GM12878 (cell line): Measurements from ENCODE around the gene MORC4. TPM values are rescaled to one million over a fixed set of nuclear protein-coding genes. Genes with fewer than 3 reads are reported as not detected.

Source experiments
- ATAC-seq: fragments of 200-7000 bp; cut with Tn5 transposase; 3 replicates; pipeline ENCODE4 v1.9.1; 2020; ENCODE audit warnings: mild to moderate bottlenecking, moderate library complexity
- BruUV-seq: library from RNA; stranded (reverse); fragments of 400-500 nt; replicated peaks from 2 replicates; lab custom pipeline; 2021; lab: Mats Ljungman, UMichigan
- CTCF ChIA-PET: fragments of 300-600 bp; sonication (Branson Sonifier 250); formaldehyde crosslinking; extraction: SDS; loops from one replicate; lab custom pipeline; 2021; ENCODE audit warnings: inconsistent platforms; lab: Yijun Ruan, JAX
- POLR2A ChIA-PET: fragments of 350-600 bp; formaldehyde crosslinking; extraction: SDS; loops from one replicate; lab custom pipeline; 2021; ENCODE audit warnings: inconsistent platforms; lab: Charles Lee
- RAD21 ChIA-PET: fragments of 300-600 bp; sonication (Branson Sonifier 250); formaldehyde crosslinking; loops from one replicate; lab custom pipeline; 2023; ENCODE audit warnings: antibody characterized with exemption; ENCODE audit not compliant: unreplicated experiment; lab: Charles Lee
- SMC1A ChIA-PET: fragments of 300-600 bp; sonication (Branson Sonifier 250); formaldehyde crosslinking; loops from one replicate; lab custom pipeline; 2023; ENCODE audit not compliant: unreplicated experiment, uncharacterized antibody; lab: Charles Lee
- DNase-seq: peaks from one replicate; pipeline ENCODE4 v3.0.0-alpha.2; 2011; ENCODE audit warnings: low read depth, low spot score
- FAIRE-seq: peaks from 3 replicates; lab custom pipeline; 2011; peaks lifted over from hg19 to GRCh38; lab: Jason Lieb, UNC
- H2AFZ ChIP-seq: 2 replicates; pipeline ENCODE4 v1.6.0; 2011; ENCODE audit warnings: low read depth, low read length, control low read depth; ENCODE audit not compliant: control insufficient read depth
- H3K27ac ChIP-seq: 2 replicates; pipeline ENCODE4 v1.5.1; 2011; ENCODE audit warnings: control low read depth; ENCODE audit not compliant: control insufficient read depth, insufficient read depth
- H3K27me3 ChIP-seq, 2 experiments: replicated peaks in 1 of 2; 2 replicates each; pipeline versions ENCODE4 v1.6.0 to v1.6.1; 2011; ENCODE audit warnings: low read length in 1 of 2; ENCODE audit not compliant: control insufficient read depth in 2 of 2, insufficient read depth in 2 of 2
- H3K36me3 ChIP-seq, 2 experiments: 2 replicates each; pipeline ENCODE4 v1.5.1; 2011; ENCODE audit warnings: low read length in 1 of 2; ENCODE audit not compliant: control insufficient read depth in 2 of 2, insufficient read depth in 2 of 2
- H3K4me1 ChIP-seq: 2 replicates; pipeline ENCODE4 v1.6.1; 2011; ENCODE audit warnings: mild to moderate bottlenecking, low read length, moderate library complexity, mixed read lengths; ENCODE audit not compliant: control insufficient read depth, insufficient read depth
- H3K4me2 ChIP-seq: 2 replicates; pipeline ENCODE4 v1.6.0; 2011; ENCODE audit warnings: control low read depth; ENCODE audit not compliant: control insufficient read depth, insufficient read depth
- H3K4me3 ChIP-seq: fragments of 200-600 bp; sonication (generic); 2 replicates; pipeline ENCODE4 v1.5.1; 2016
- H3K79me2 ChIP-seq: 2 replicates; pipeline ENCODE4 v1.6.0; 2011; ENCODE audit warnings: low read length; ENCODE audit not compliant: control insufficient read depth, insufficient read depth
- H3K9ac ChIP-seq: 2 replicates; pipeline ENCODE4 v1.8.0; 2011; ENCODE audit warnings: low read length, control low read depth, mixed read lengths; ENCODE audit not compliant: control insufficient read depth, insufficient read depth
- H3K9me3 ChIP-seq: replicated peaks from 3 replicates; pipeline ENCODE4 v1.5.1; 2011; ENCODE audit warnings: mild to moderate bottlenecking, low read length; ENCODE audit not compliant: control insufficient read depth, insufficient read depth
- H4K20me1 ChIP-seq: 2 replicates; pipeline ENCODE4 v1.6.0; 2011; ENCODE audit not compliant: control insufficient read depth, insufficient read depth
- ESRRA ChIP-seq: IDR thresholded peaks from 2 replicates; pipeline ENCODE4 v1.6.1; 2012; ENCODE audit warnings: mild to moderate bottlenecking, low read length, improper control_type of control experiment
- WGBS: methylation state at CpG from one replicate; pipeline ENCODE4 v1.1.6; 2016; ENCODE audit warnings: low lambda C conversion rate; ENCODE audit not compliant: insufficient replicate concordance, insufficient coverage; ENCODE audit errors: missing lambda C conversion rate; 5-methylcytosine and 5-hydroxymethylcytosine counted together
- in situ Hi-C: fragments of 300-500 bp; cut with MboI; formaldehyde crosslinking; loops from 9 replicates; pipeline ENCODE4 v1.14.3; 2018; ENCODE audit warnings: mixed read lengths
- intact Hi-C: fragments of 100-400 bp; cut with micrococcal nuclease; formaldehyde crosslinking; loops from one replicate; pipeline ENCODE4 v1.14.2; 2022; ENCODE audit not compliant: unreplicated experiment
- polyA plus RNA-seq, 11 experiments: library from polyadenylated mRNA; depleted of rRNA in 4 of 11; unstranded in 6 of 11; stranded (reverse) in 5 of 11; fragments of >200 nt; fragmentation: Nextera tagmentation in 4 of 11; fragmentation: Illumina TruSeq in 1 of 11; extraction: Ambion mirVana in 4 of 11; extraction: Trizol in 1 of 11; gene quantifications; 1 replicate in 1 of 11; 2 replicates in 10 of 11; pipeline versions ENCODE4 v1.2.1 to v1.2.3, GENCODE V29; 2011 to 2016; ENCODE audit warnings: inconsistent platforms in 2 of 11, missing spikeins in 2 of 11, low read depth in 1 of 11
- total RNA-seq, 4 experiments: library from RNA; depleted of rRNA in 3 of 4; stranded (reverse); fragments of >200 nt in 3 of 4; fragmentation: Illumina TruSeq in 1 of 4; extraction: Trizol in 1 of 4; gene quantifications; 2 replicates each; pipeline versions ENCODE4 v1.2.1 to v1.2.3, GENCODE V29; 2013 to 2021
- TF ChIP-seq, protein P1 (sequence below): IDR thresholded peaks from 2 replicates; pipeline ENCODE4 v1.6.1; 2011; ENCODE audit warnings: borderline replicate concordance, low read depth, mild to moderate bottlenecking, moderate library complexity, mixed read lengths, low read length; ENCODE audit not compliant: insufficient read depth; ENCODE audit errors: extremely low read length
- TF ChIP-seq, protein P2 (sequence below): fragments of 150-350 bp; IDR thresholded peaks from 2 replicates; pipeline ENCODE4 v1.6.1; 2016; ENCODE audit warnings: low read depth, low read length

Gene MORC4
- total and polyA plus RNA-seq, 10 of the 15 experiments (the other 5 are each of a cell fraction or from before 2014, with no cell fraction given): 0.03 to 0.65 (median 0.26) TPM

DNA sequence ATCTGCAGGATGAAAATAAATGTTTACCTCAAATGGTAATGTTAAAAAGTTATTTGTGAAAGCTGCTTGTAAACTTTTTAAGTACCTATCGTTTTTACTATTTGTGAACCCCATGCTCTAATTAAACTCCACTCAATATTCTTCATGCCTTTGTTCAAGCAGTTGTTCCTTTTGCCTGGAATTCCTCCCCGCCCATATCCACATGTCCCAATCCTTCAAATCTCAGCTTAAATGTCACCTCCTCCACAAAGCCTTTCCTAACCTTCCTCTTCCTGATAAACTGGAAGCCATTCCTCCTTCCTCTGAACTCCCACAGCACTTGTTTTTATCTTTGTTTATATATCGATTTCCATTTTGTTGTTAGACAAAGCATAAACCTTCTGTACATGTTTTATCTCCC is 2.4 kb downstream of the MORC4 start:
- ChIA-PET CTCF (no interaction called here), SMC1A (no interaction called here)
- Histone ChIP-seq H3K27me3 (no peaks in the 10 kb centered on the region), H3K79me2 (no peaks in the 10 kb centered on the region), H3K27ac (no peak overlapping the region)
- in situ Hi-C loops: no loop called here
- no peak for ATAC-seq
- TF ChIP-seq ESRRA: no peak
- TF ChIP-seq, protein P1, sequence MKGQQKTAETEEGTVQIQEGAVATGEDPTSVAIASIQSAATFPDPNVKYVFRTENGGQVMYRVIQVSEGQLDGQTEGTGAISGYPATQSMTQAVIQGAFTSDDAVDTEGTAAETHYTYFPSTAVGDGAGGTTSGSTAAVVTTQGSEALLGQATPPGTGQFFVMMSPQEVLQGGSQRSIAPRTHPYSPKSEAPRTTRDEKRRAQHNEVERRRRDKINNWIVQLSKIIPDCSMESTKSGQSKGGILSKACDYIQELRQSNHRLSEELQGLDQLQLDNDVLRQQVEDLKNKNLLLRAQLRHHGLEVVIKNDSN: no peak
- TF ChIP-seq, protein P2, sequence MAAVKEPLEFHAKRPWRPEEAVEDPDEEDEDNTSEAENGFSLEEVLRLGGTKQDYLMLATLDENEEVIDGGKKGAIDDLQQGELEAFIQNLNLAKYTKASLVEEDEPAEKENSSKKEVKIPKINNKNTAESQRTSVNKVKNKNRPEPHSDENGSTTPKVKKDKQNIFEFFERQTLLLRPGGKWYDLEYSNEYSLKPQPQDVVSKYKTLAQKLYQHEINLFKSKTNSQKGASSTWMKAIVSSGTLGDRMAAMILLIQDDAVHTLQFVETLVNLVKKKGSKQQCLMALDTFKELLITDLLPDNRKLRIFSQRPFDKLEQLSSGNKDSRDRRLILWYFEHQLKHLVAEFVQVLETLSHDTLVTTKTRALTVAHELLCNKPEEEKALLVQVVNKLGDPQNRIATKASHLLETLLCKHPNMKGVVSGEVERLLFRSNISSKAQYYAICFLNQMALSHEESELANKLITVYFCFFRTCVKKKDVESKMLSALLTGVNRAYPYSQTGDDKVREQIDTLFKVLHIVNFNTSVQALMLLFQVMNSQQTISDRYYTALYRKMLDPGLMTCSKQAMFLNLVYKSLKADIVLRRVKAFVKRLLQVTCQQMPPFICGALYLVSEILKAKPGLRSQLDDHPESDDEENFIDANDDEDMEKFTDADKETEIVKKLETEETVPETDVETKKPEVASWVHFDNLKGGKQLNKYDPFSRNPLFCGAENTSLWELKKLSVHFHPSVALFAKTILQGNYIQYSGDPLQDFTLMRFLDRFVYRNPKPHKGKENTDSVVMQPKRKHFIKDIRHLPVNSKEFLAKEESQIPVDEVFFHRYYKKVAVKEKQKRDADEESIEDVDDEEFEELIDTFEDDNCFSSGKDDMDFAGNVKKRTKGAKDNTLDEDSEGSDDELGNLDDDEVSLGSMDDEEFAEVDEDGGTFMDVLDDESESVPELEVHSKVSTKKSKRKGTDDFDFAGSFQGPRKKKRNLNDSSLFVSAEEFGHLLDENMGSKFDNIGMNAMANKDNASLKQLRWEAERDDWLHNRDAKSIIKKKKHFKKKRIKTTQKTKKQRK: no peak
- TF ChIP-seq, all 136 proteins: peak for 0
- H3K36me3 ChIP-seq: no peaks in the 10 kb centered on the region
- no TSS peak for BruUV-seq
- H2AFZ ChIP-seq: no peak overlapping the region
- H3K9ac ChIP-seq: no peak overlapping the region
- no peaks in the 10 kb centered on the region for H4K20me1 ChIP-seq
- H3K9me3 ChIP-seq: no peaks in the 10 kb centered on the region; the same call in 2 of the 3 replicates
- RAD21 ChIA-PET: no interaction called here
- H3K4me3 ChIP-seq: no peak overlapping the region
- intact Hi-C loops: no loop called here
- WGBS: 22% methylated on average over 3 of the region's 3 CpGs
- H3K4me2 ChIP-seq: no peak overlapping the region
- POLR2A ChIA-PET: no interaction called here
- FAIRE-seq (no peak), DNase-seq (no peak)
- no peaks in the 10 kb centered on the region for H3K4me1 ChIP-seq
